22Rv1 (cell line): ENCODE results near the gene CCDC28B.

ENCODE experiments used
- ZFX ChIP-seq: fragments of 450-650 bp; IDR thresholded peaks from 2 replicates; pipeline ENCODE4 v1.6.1; 2017; ENCODE audit warnings: antibody characterized with exemption, borderline replicate concordance
- TF ChIP-seq, protein P1 (sequence below): fragments of 450-650 bp; IDR thresholded peaks from 2 replicates; pipeline ENCODE4 v1.5.1; 2017; ENCODE audit warnings: mild to moderate bottlenecking

DNA sequence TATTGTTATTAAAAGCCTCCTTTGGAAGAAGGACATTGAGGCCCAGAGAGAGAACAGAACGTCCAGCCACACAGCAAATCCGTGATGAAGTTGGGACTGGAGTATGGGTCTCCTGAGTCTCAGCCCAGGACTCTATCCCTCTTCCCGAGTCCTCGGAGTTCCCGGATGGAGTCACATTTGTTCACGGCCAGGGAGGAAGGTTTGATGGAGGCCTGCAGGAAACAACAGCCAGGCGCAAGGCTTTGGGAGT is 21.3 kb upstream of the CCDC28B start:
- TF ChIP-seq, protein P1, sequence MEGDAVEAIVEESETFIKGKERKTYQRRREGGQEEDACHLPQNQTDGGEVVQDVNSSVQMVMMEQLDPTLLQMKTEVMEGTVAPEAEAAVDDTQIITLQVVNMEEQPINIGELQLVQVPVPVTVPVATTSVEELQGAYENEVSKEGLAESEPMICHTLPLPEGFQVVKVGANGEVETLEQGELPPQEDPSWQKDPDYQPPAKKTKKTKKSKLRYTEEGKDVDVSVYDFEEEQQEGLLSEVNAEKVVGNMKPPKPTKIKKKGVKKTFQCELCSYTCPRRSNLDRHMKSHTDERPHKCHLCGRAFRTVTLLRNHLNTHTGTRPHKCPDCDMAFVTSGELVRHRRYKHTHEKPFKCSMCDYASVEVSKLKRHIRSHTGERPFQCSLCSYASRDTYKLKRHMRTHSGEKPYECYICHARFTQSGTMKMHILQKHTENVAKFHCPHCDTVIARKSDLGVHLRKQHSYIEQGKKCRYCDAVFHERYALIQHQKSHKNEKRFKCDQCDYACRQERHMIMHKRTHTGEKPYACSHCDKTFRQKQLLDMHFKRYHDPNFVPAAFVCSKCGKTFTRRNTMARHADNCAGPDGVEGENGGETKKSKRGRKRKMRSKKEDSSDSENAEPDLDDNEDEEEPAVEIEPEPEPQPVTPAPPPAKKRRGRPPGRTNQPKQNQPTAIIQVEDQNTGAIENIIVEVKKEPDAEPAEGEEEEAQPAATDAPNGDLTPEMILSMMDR: no peak
- TF ChIP-seq ZFX: no peak
